ENCODE measurements around the gene SSU72.
"Not testable (repeated sequence)": the region's sequence is repeated elsewhere in the genome, so short reads cannot be mapped to it uniquely, and the experiment has no call there.

SSU72 gene

DNA sequence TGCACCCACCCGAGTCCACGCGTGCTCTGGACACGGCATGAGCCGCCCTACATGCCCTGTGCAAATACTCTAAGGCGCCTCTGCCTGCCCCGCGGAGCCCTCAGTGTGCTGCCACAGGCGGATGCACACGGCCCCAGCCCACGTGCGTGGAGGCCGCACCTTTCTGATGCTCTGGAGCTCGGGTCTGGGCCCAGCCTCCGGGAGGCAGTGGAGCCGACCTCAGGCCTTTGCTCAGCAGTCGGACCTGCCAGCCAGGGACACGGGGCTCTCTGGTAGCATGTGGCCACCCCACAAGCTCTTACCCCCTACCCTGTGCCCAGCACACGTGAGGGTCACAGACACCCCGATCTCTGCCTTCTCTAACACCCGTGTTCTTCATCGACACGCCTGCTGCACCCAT lies 36.3 kb downstream of the SSU72 start:
- H3K9me3 ChIP-seq (ENCODE audit: control insufficient read depth, insufficient read depth, low read depth, low read length) = no peaks in the 10 kb centered on the region
- no peak overlapping the region for H3K27ac ChIP-seq (ENCODE audit: low read depth, low read length)
- H3K9ac ChIP-seq (ENCODE audit: low read length) = no peak overlapping the region
- no peaks in the 10 kb centered on the region for H3K27me3 ChIP-seq (ENCODE audit: control insufficient read depth, insufficient read depth, low read length)
- H3K4me1 ChIP-seq (ENCODE audit: control insufficient read depth, insufficient read depth, low read length) = peaks cover 4% of the 10 kb centered on the region; the same call in 1 of the 2 replicates
- H3K4me3 ChIP-seq (ENCODE audit: low read depth, low read length) = no peak overlapping the region
- H3K36me3 ChIP-seq (ENCODE audit: control insufficient read depth, insufficient read depth, low read length) = peaks cover 33% of the 10 kb centered on the region

DNA sequence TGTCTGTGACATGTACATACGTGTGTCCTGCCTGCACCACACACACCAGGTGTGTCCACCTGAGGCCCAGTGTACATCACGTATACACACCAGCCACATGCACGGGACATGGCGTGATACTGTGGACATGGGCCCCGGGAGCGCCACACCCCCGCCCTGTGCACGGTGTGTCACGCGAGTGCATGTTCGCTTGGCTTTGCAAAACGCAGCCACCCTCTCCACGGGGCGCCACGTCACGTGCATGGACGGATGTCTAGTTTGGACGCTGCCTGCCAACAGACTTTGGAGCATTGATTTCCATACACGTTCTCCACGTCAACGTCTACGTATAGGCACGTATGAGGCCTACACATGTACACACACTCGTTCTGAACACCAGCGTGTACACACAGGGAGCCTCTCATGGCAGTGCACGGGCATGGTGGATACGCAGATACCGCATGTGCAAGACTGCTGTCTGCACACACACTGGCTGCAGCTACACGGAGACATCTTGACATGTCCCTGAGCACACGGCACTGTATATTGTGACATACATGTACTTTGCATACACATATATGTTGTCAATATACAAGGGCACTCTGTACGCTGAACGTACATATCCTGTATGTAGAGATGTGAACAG lies 36.9 kb downstream of the SSU72 start:
- peaks cover 27% of the 10 kb centered on the region for H3K36me3 ChIP-seq (ENCODE audit: control insufficient read depth, insufficient read depth, low read length)
- no peak overlapping the region for H3K9ac ChIP-seq (ENCODE audit: low read length)
- no peaks in the 10 kb centered on the region for H3K9me3 ChIP-seq (ENCODE audit: control insufficient read depth, insufficient read depth, low read depth, low read length)
- no peak overlapping the region for H3K27ac ChIP-seq (ENCODE audit: low read depth, low read length)
- H3K27me3 ChIP-seq (ENCODE audit: control insufficient read depth, insufficient read depth, low read length) = no peaks in the 10 kb centered on the region
- peaks cover 4% of the 10 kb centered on the region; the same call in 1 of the 2 replicates for H3K4me1 ChIP-seq (ENCODE audit: control insufficient read depth, insufficient read depth, low read length)
- H3K4me3 ChIP-seq (ENCODE audit: low read depth, low read length) = no peak overlapping the region

DNA sequence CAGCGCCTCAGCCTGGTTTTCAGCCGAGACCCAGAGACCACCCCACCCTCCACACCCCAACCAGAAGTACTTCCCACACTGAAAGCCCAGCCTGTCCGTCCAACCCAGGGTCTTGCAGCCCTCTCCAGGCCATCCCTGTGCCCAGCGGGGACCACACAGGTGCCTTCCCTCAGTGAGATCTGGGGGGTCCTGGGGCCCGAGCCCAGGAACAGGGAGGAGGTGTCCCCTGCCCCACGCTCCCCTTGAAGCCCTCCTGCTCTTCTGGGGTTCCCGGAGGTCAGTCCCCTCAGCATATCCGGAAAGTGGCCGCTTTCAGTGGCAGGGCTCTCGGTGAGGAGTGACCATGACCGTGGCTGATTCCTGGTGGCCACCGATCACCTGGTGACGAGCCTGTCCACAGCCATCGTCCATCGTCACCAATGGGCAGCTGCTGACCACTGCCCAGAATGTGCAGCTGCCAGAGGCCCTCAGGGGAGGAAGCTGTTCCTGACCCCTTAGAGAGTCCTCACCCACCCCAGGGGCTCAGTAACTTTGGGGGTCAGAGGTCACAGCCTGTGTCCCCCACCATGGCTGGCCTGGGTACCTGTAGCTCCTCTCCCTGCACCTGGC lies 37.6 kb downstream of the SSU72 start:
- Histone ChIP-seq H3K27ac (ENCODE audit: low read depth, low read length) (no peak overlapping the region), H3K9ac (ENCODE audit: low read length) (no peak overlapping the region), H3K4me1 (ENCODE audit: control insufficient read depth, insufficient read depth, low read length) (peaks cover 4% of the 10 kb centered on the region; the same call in 1 of the 2 replicates), H3K4me3 (ENCODE audit: low read depth, low read length) (no peak overlapping the region), H3K36me3 (ENCODE audit: control insufficient read depth, insufficient read depth, low read length) (peaks cover 24% of the 10 kb centered on the region), H3K9me3 (ENCODE audit: control insufficient read depth, insufficient read depth, low read depth, low read length) (no peaks in the 10 kb centered on the region), H3K27me3 (ENCODE audit: control insufficient read depth, insufficient read depth, low read length) (no peaks in the 10 kb centered on the region)

DNA sequence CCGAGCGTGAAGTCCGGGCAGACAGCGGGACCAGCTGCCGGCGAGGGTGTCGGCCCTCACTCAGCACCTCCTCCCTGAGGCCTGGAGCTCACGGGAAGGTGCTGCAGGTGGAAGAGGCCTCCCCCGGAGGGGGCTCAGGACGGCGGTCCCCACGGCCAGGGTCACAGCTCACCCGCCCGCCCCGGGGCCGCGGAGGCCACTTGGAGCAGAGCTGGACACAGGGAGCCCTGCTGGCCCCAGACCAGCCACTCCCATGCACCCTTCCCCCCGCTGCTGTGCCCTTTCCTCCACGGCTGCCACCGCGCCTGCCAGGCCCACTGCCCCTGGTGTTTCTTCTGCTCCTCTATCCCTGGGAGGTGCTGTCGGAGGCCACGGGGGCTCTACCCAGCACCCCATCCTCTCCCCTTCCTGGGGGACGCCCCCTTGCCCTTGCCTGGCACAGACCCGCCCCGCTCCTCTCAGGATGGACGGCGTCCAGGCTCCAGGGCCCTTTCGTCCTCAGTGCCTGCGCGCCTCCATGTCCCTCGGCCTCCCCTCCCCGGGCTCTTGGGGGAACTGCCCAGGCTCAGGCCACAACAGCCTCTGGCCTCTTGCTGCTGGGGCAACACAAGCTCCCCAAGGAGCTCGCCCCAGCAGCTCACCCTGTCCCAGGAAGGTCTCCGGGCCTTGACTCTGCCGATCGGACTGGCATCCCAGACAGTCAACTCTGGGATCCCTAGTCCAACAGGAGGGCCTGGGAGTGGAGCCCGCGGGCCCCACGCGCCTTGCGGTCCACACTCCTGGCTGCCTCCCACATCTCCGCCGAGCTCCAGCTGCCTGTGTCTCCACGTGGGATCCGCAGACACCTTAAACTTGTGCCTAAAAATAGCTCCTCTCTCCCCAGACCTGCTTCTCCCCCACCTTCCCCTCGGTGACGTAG lies 38.4 kb downstream of the SSU72 start:
- H3K9ac ChIP-seq (ENCODE audit: low read length) = no peak overlapping the region
- no peaks in the 10 kb centered on the region for H3K27me3 ChIP-seq (ENCODE audit: control insufficient read depth, insufficient read depth, low read length)
- no peak overlapping the region for H3K27ac ChIP-seq (ENCODE audit: low read depth, low read length)
- no peaks in the 10 kb centered on the region for H3K9me3 ChIP-seq (ENCODE audit: control insufficient read depth, insufficient read depth, low read depth, low read length)
- no peak overlapping the region for H3K4me3 ChIP-seq (ENCODE audit: low read depth, low read length)
- H3K4me1 ChIP-seq (ENCODE audit: control insufficient read depth, insufficient read depth, low read length) = peaks cover 4% of the 10 kb centered on the region; the same call in 1 of the 2 replicates
- peaks cover 16% of the 10 kb centered on the region for H3K36me3 ChIP-seq (ENCODE audit: control insufficient read depth, insufficient read depth, low read length)

DNA sequence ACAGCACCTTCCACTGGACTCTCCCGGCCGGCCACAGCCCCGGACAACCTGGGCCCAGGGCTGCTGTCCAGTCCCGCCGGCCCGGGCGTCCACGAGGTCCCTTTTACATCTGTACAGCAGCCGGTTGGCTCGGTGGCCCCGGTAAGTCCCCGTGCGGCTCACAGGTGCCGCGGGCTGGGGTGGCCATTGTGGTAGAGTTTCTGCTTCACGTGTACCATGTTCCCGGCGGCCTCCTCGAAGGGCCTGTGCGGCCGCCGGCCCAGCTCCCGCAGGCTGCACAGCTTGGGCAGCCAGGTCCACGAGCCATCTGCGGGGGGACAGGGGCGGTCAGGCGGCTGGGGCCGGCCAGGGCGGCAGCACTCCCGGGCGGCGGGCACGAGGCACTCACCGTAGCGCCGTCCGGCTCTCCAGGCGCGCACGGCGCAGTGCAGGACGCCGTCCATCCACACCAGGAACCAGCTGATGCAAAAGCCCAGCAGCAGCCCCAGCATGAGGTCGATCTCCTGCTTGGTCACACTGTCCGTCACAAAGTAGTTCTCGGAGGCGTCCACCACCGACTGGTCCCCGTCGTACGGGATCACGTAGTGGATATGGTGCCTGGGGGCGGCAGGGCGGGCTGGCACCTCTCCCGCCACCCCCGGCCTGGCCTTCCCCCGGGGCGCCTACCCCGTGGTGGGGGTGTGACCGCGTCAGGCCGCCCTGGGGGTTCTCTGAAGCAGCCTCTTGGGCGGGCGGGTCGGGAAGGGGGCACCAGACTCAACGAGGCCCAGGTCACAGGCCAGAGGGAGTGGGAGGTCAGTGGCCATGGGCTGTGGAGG lies 39.3 kb downstream of the SSU72 start:
- Histone ChIP-seq H3K36me3 (ENCODE audit: control insufficient read depth, insufficient read depth, low read length) (peaks cover 16% of the 10 kb centered on the region), H3K27me3 (ENCODE audit: control insufficient read depth, insufficient read depth, low read length) (no peaks in the 10 kb centered on the region), H3K4me1 (ENCODE audit: control insufficient read depth, insufficient read depth, low read length) (no peaks in the 10 kb centered on the region), H3K9me3 (ENCODE audit: control insufficient read depth, insufficient read depth, low read depth, low read length) (no peaks in the 10 kb centered on the region), H3K27ac (ENCODE audit: low read depth, low read length) (no peak overlapping the region), H3K4me3 (ENCODE audit: low read depth, low read length) (no peak overlapping the region), H3K9ac (ENCODE audit: low read length) (no peak overlapping the region)

DNA sequence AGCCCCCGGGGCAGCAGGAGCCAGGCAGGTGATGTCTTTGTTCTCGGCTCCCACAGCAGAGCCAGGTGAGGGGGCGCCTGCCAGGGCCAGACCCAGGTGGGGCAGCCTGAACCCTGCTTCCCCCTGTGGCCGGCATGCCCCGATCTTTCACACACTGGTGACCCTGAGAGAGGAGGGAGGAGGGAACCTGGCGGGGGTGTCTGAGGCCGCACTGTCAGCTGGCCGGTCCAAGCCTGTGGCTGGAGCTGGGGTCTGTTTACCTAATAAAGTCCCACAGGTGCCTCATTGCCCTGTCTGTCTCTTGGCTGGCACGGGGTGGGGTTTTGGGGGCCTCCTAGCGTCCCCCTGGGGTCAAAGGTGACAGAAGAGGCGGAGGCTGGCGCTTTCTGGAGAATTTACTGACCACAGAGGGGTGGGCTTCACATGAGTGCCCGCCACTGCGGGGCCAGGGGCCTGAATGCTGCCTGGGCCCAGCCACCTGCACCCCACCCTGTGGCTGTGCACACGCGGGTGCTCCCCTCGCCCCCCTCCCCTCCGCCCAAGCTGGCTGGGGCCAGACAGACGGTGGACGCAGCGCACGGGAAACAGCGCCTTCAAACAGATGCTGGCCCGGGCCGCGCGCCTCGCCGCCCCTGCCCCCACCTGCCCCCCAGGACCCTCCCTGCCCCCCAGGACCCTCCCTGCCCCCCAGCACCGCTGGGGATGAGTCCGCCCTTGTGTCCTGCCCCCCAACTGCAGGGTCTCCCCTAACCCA lies 40.1 kb downstream of the SSU72 start:
- H3K27me3 ChIP-seq (ENCODE audit: control insufficient read depth, insufficient read depth, low read length) = no peaks in the 10 kb centered on the region
- no peak overlapping the region for H3K9ac ChIP-seq (ENCODE audit: low read length)
- no peak overlapping the region for H3K4me3 ChIP-seq (ENCODE audit: low read depth, low read length)
- no peaks in the 10 kb centered on the region for H3K4me1 ChIP-seq (ENCODE audit: control insufficient read depth, insufficient read depth, low read length)
- H3K36me3 ChIP-seq (ENCODE audit: control insufficient read depth, insufficient read depth, low read length) = peaks cover 23% of the 10 kb centered on the region
- H3K27ac ChIP-seq (ENCODE audit: low read depth, low read length) = no peak overlapping the region
- peaks cover 4% of the 10 kb centered on the region for H3K9me3 ChIP-seq (ENCODE audit: control insufficient read depth, insufficient read depth, low read depth, low read length)

DNA sequence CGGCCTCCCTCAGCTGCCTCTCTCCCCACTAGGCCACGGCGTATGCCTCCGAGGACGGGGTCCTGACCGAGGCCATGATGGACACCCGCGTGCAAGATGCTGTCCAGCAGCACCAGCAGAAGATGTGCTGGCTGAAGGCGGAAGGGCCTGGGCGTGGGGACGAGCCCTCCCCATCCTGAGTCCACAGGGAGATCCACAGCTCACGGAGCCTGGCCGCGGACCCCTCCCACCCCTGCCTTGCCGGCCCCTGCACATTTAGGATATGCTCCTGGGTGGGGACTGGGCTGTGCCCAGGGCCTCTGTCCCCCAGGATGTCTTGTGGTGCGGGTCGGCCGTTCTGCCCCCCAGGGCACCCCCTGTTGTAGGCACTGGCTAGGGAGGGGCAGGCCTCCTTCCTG lies 40.8 kb downstream of the SSU72 start:
- not testable (repeated sequence) for H3K9me3 ChIP-seq (ENCODE audit: control insufficient read depth, insufficient read depth, low read depth, low read length); H3K9ac ChIP-seq (ENCODE audit: low read length); H3K27me3 ChIP-seq (ENCODE audit: control insufficient read depth, insufficient read depth, low read length); H3K4me1 ChIP-seq (ENCODE audit: control insufficient read depth, insufficient read depth, low read length); H3K4me3 ChIP-seq (ENCODE audit: low read depth, low read length); H3K27ac ChIP-seq (ENCODE audit: low read depth, low read length)
- H3K36me3 ChIP-seq (ENCODE audit: control insufficient read depth, insufficient read depth, low read length) = peaks cover 29% of the 10 kb centered on the region

DNA sequence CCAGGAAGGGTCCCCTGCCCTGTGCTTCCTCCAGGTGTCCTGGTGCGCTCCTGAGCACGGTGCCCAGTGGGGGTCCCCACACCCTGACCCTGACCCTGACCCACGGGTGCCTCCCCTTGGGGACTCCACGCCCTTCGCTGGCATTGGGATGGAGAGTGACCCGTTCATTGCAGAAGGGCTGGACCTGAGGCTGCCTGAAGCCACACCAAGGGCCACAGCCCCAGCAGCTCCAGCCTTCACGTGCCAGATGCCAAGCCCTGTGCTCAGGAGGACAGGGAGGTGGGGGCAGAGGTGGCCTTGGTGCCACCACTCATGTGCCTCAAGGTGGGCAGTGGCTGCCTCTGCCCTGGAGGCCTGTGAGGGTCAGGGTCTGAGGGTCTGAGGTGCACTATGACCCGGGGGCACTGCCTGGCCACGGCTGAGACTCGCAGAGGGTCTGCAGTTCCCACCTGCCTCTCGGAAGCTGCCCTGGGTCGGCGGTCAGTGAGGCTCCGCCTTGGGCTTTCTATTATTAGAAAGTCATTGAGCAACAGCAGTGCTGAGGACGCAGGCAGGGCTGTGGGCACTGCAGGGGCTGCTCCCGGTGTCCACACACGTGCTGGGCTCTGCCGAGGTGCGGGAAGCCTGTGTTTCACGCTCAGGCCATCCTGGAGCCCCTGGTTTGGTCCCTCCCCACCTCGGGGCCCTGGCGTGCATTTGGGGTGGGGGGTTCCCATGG lies 41.3 kb downstream of the SSU72 start:
- not testable (repeated sequence) for H3K4me1 ChIP-seq (ENCODE audit: control insufficient read depth, insufficient read depth, low read length); H3K9ac ChIP-seq (ENCODE audit: low read length); H3K4me3 ChIP-seq (ENCODE audit: low read depth, low read length); H3K27ac ChIP-seq (ENCODE audit: low read depth, low read length); H3K9me3 ChIP-seq (ENCODE audit: control insufficient read depth, insufficient read depth, low read depth, low read length); H3K27me3 ChIP-seq (ENCODE audit: control insufficient read depth, insufficient read depth, low read length)
- peaks cover 34% of the 10 kb centered on the region for H3K36me3 ChIP-seq (ENCODE audit: control insufficient read depth, insufficient read depth, low read length)

DNA sequence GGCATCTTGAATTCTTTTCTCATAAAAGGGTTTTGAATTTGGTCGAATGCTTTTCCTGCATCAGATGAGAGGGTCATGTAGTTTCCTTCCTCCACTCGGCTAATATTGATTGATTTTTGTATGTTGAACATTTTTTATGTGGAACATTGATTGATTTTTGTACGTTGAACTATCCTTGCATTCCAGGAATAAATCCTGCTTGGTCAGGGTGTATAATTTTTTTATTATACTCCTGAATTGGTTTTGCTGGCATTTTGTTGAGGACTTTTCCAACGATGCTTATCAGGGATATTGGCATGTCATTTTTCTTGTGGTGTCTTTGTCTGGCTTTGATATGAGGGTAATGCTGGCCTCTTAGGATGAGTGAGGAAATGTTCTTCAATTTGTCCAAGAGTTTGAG lies 42.7 kb downstream of the SSU72 start:
- H3K4me3 ChIP-seq (ENCODE audit: low read depth, low read length) = no peak overlapping the region
- H3K9me3 ChIP-seq (ENCODE audit: control insufficient read depth, insufficient read depth, low read depth, low read length) = peaks cover 4% of the 10 kb centered on the region
- no peak overlapping the region for H3K27ac ChIP-seq (ENCODE audit: low read depth, low read length)
- peaks cover 37% of the 10 kb centered on the region for H3K36me3 ChIP-seq (ENCODE audit: control insufficient read depth, insufficient read depth, low read length)
- no peaks in the 10 kb centered on the region for H3K27me3 ChIP-seq (ENCODE audit: control insufficient read depth, insufficient read depth, low read length)
- H3K9ac ChIP-seq (ENCODE audit: low read length) = no peak overlapping the region
- H3K4me1 ChIP-seq (ENCODE audit: control insufficient read depth, insufficient read depth, low read length) = no peaks in the 10 kb centered on the region

DNA sequence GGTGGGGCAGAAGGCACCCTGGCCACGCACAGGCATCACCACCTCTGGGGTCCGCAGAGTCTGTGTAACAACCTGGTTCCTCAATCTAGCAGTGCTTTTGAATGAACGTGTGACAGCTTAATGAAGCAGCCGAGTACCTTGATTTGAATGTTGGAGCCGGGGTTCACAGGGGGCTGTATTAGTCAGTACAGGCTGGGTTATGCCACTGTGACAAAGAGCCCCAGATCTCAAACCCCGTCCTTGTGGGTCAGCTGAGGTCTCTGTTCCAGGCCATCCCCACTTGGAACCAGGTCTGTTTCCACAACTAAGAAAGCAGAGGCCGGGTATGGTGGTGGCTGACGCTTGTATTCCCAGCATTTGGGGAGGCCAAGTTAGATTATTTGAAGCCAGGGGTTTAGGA lies 44.7 kb downstream of the SSU72 start:
- H3K36me3 ChIP-seq (ENCODE audit: control insufficient read depth, insufficient read depth, low read length) = peaks cover 47% of the 10 kb centered on the region

More for the DNA sequence above, 44.7 kb downstream of the SSU72 start:
- peaks cover 4% of the 10 kb centered on the region for H3K9me3 ChIP-seq (ENCODE audit: control insufficient read depth, insufficient read depth, low read depth, low read length)
- no peak overlapping the region for H3K9ac ChIP-seq (ENCODE audit: low read length)
- H3K4me1 ChIP-seq (ENCODE audit: control insufficient read depth, insufficient read depth, low read length) = no peaks in the 10 kb centered on the region
- H3K27me3 ChIP-seq (ENCODE audit: control insufficient read depth, insufficient read depth, low read length) = no peaks in the 10 kb centered on the region
- no peak overlapping the region for H3K27ac ChIP-seq (ENCODE audit: low read depth, low read length)
- H3K4me3 ChIP-seq (ENCODE audit: low read depth, low read length) = no peak overlapping the region
